PFSK-1 (cell line): Measurements from ENCODE around the gene MPIG6B.

Experiments used
- FOXP2 ChIP-seq: optimal IDR thresholded peaks from 2 replicates; pipeline ENCODE3; 2011; ENCODE audit warnings: borderline replicate concordance, control low read depth, inconsistent platforms; ENCODE audit not compliant: insufficient read depth; ENCODE audit errors: extremely low read length, extremely low read depth
- POLR2AphosphoS5 ChIP-seq: IDR thresholded peaks from 2 replicates; pipeline ENCODE4 v1.6.1; 2012; ENCODE audit warnings: low read depth, mild to moderate bottlenecking, control low read depth, low read length, moderate library complexity
- TAF1 ChIP-seq: IDR thresholded peaks from 2 replicates; pipeline ENCODE4 v1.6.1; 2012; ENCODE audit warnings: low read length, control low read depth, borderline replicate concordance; ENCODE audit not compliant: insufficient read depth
- TF ChIP-seq, protein P1 (sequence below), 2 experiments: IDR thresholded peaks; 2 replicates each; pipeline versions ENCODE4 v1.6.1 to v1.8.0; 2011 to 2012; ENCODE audit warnings: low read depth in 2 of 2, low read length in 2 of 2, control low read depth in 1 of 2, inconsistent platforms in 1 of 2, mild to moderate bottlenecking in 1 of 2, moderate library complexity in 1 of 2; ENCODE audit not compliant: insufficient read depth in 1 of 2

GRCh38 chr6:31705931-31706330, 17.2 kb upstream of the MPIG6B start:
- TF ChIP-seq POLR2AphosphoS5 (no peak), TAF1 (no peak), FOXP2 (no peak)
- TF ChIP-seq, protein P1, sequence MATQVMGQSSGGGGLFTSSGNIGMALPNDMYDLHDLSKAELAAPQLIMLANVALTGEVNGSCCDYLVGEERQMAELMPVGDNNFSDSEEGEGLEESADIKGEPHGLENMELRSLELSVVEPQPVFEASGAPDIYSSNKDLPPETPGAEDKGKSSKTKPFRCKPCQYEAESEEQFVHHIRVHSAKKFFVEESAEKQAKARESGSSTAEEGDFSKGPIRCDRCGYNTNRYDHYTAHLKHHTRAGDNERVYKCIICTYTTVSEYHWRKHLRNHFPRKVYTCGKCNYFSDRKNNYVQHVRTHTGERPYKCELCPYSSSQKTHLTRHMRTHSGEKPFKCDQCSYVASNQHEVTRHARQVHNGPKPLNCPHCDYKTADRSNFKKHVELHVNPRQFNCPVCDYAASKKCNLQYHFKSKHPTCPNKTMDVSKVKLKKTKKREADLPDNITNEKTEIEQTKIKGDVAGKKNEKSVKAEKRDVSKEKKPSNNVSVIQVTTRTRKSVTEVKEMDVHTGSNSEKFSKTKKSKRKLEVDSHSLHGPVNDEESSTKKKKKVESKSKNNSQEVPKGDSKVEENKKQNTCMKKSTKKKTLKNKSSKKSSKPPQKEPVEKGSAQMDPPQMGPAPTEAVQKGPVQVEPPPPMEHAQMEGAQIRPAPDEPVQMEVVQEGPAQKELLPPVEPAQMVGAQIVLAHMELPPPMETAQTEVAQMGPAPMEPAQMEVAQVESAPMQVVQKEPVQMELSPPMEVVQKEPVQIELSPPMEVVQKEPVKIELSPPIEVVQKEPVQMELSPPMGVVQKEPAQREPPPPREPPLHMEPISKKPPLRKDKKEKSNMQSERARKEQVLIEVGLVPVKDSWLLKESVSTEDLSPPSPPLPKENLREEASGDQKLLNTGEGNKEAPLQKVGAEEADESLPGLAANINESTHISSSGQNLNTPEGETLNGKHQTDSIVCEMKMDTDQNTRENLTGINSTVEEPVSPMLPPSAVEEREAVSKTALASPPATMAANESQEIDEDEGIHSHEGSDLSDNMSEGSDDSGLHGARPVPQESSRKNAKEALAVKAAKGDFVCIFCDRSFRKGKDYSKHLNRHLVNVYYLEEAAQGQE (IDR thresholded peaks at IDR 0.05; ENCODE audit: insufficient read depth in 1 of 2, low read depth in 2 of 2, low read length in 2 of 2) = no peak
